ENCODE measurements around the gene OLFM4. TPM values are rescaled to one million over a fixed set of nuclear protein-coding genes. Genes with fewer than 3 reads are reported as not detected.

Gene OLFM4
- total RNA-seq, 2 experiments from 2014 or later = not detected

DNA sequence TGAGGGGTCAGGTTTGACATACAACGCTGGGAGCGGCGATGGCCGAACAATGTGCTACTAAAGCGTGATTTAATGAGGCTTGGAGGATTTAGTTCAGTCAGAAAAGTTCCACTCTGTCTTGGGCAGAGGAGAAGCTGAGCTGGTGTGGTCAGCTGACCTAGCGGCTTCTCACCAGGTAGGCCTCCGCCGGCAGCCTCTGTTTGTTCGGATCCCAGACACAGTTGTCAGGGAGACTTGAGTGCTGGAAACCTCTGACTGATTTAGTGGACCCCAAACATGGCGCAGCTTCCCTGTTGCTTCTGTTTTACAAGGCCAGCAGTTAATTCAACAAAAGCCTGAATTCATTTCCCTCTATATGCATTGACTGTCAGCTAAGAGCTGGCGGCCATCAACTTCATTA is 36.5 kb upstream of the OLFM4 start:
- Mint-ChIP-seq H3K9me3 (no peaks in the 10 kb centered on the region), H3K36me3 (ENCODE audit: low read depth) (no peaks in the 10 kb centered on the region), H3K4me1 (ENCODE audit: low read depth) (no peaks in the 10 kb centered on the region), H3K27ac (no peak overlapping the region), H3K27me3 (peaks cover 37% of the 10 kb centered on the region), H3K4me3 (no peak overlapping the region)
- no peaks in the 10 kb centered on the region for H3K9me3 ChIP-seq (ENCODE audit: control insufficient read depth in 1 of 2, insufficient read depth in 1 of 2, low read length in 2 of 2)
- no peak overlapping the region for H3K4me3 ChIP-seq (ENCODE audit: low read length)
- POLR2A ChIA-PET = no interaction called here
- ATAC-seq (ENCODE audit: poor library complexity) (no peak), DNase-seq (no peak)
- H3K4me1 ChIP-seq (ENCODE audit: insufficient read depth, low read length) = no peaks in the 10 kb centered on the region
- no peak overlapping the region for H3K27ac ChIP-seq (ENCODE audit: low read depth in 1 of 2, low read length in 2 of 2)
- TF ChIP-seq, protein P1, sequence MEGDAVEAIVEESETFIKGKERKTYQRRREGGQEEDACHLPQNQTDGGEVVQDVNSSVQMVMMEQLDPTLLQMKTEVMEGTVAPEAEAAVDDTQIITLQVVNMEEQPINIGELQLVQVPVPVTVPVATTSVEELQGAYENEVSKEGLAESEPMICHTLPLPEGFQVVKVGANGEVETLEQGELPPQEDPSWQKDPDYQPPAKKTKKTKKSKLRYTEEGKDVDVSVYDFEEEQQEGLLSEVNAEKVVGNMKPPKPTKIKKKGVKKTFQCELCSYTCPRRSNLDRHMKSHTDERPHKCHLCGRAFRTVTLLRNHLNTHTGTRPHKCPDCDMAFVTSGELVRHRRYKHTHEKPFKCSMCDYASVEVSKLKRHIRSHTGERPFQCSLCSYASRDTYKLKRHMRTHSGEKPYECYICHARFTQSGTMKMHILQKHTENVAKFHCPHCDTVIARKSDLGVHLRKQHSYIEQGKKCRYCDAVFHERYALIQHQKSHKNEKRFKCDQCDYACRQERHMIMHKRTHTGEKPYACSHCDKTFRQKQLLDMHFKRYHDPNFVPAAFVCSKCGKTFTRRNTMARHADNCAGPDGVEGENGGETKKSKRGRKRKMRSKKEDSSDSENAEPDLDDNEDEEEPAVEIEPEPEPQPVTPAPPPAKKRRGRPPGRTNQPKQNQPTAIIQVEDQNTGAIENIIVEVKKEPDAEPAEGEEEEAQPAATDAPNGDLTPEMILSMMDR (IDR thresholded peaks at IDR 0.05) = no peak
- peaks cover 0 to 16% of the 10 kb centered on the region in 2 experiments for H3K27me3 ChIP-seq (ENCODE audit: control insufficient read depth in 1 of 2, insufficient read depth in 2 of 2, low read length in 2 of 2)
- CTCF ChIA-PET = no interaction called here
- intact Hi-C loops (cut with DNase I, micrococcal nuclease) = no loop called here
- no peaks in the 10 kb centered on the region for H3K36me3 ChIP-seq (ENCODE audit: insufficient read depth, low read length)

DNA sequence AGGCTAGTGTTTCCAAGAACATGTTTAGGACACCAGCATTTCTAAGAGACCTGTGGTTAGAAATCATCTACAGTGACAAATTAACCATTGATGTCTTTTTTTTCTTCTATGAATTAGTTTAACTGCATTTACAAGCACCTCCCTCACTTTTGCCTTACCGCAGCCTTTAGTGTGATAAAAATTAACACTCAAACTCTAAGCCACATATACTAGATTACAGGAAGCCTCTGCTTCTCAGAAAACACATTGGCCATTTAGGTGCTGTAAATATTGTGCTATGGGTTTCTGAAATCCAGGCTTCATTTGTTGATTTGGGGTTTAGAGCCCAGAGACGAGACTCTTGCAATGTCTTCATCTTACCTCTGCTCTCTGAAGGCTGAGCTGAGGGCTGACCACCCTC is 34.6 kb upstream of the OLFM4 start:
- Histone ChIP-seq H3K4me3 (ENCODE audit: low read length) (no peak overlapping the region), H3K9me3 (ENCODE audit: control insufficient read depth in 1 of 2, insufficient read depth in 1 of 2, low read length in 2 of 2) (no peaks in the 10 kb centered on the region), H3K27ac (ENCODE audit: low read depth in 1 of 2, low read length in 2 of 2) (no peak overlapping the region), H3K27me3 (ENCODE audit: control insufficient read depth in 1 of 2, insufficient read depth in 2 of 2, low read length in 2 of 2) (peaks cover 0 to 12% of the 10 kb centered on the region in 2 experiments), H3K36me3 (ENCODE audit: insufficient read depth, low read length) (no peaks in the 10 kb centered on the region), H3K4me1 (ENCODE audit: insufficient read depth, low read length) (no peaks in the 10 kb centered on the region)
- ChIA-PET POLR2A (no interaction called here), CTCF (no interaction called here)
- H3K36me3 Mint-ChIP-seq (ENCODE audit: low read depth) = no peaks in the 10 kb centered on the region
- DNase-seq = no peak
- H3K27ac Mint-ChIP-seq = no peak overlapping the region
- H3K4me3 Mint-ChIP-seq = no peak overlapping the region
- intact Hi-C loops (cut with DNase I, micrococcal nuclease) = no loop called here
- ATAC-seq (ENCODE audit: poor library complexity) = no peak
- H3K27me3 Mint-ChIP-seq = peaks cover 47% of the 10 kb centered on the region
- TF ChIP-seq, protein P1 (IDR thresholded peaks at IDR 0.05) = no peak
- H3K4me1 Mint-ChIP-seq (ENCODE audit: low read depth) = no peaks in the 10 kb centered on the region
- H3K9me3 Mint-ChIP-seq = no peaks in the 10 kb centered on the region

DNA sequence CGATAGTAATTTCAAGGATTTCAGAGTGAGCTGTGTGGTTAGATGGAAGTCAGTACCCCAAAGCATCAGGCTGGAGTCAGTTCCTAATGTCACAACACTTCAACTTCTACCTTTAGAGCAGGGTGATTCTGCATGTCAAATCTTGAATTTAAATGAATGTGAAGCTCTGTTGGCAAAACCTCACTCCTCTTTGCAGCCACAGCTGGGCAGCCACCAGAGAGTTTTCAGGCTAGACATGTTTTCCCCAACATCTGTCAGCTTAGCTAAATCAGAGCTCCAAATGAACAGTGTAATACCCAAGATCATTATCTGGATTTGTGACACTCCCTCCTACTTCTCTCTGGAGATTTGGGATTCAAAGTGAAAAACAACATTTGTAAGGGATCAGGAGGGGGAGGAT is 33.7 kb upstream of the OLFM4 start:
- Histone ChIP-seq H3K27ac (ENCODE audit: low read depth in 1 of 2, low read length in 2 of 2) (no peak overlapping the region), H3K4me3 (ENCODE audit: low read length) (no peak overlapping the region), H3K27me3 (ENCODE audit: control insufficient read depth in 1 of 2, insufficient read depth in 2 of 2, low read length in 2 of 2) (peaks cover 0 to 12% of the 10 kb centered on the region in 2 experiments), H3K4me1 (ENCODE audit: insufficient read depth, low read length) (no peaks in the 10 kb centered on the region), H3K9me3 (ENCODE audit: control insufficient read depth in 1 of 2, insufficient read depth in 1 of 2, low read length in 2 of 2) (no peaks in the 10 kb centered on the region), H3K36me3 (ENCODE audit: insufficient read depth, low read length) (no peaks in the 10 kb centered on the region)
- no peaks in the 10 kb centered on the region for H3K9me3 Mint-ChIP-seq
- no peak for ATAC-seq (ENCODE audit: poor library complexity)
- CTCF ChIA-PET = no interaction called here
- DNase-seq = no peak
- no peaks in the 10 kb centered on the region for H3K4me1 Mint-ChIP-seq (ENCODE audit: low read depth)
- TF ChIP-seq, protein P1 (IDR thresholded peaks at IDR 0.05) = no peak
- intact Hi-C loops (cut with DNase I, micrococcal nuclease) = no loop called here
- H3K27me3 Mint-ChIP-seq = peaks cover 51% of the 10 kb centered on the region
- H3K27ac Mint-ChIP-seq = no peak overlapping the region
- H3K4me3 Mint-ChIP-seq = no peak overlapping the region
- POLR2A ChIA-PET = no interaction called here
- no peaks in the 10 kb centered on the region for H3K36me3 Mint-ChIP-seq (ENCODE audit: low read depth)

Measured in CD4-positive, alpha-beta T cell (primary cell).